Spleen (tissue), 7 donors: ENCODE data around the gene SMPX.

Experiments used
- CTCF ChIP-seq, 11 experiments: fragments of 200-600 bp in 7 of 11; fragments of 450-650 bp in 4 of 11; sonication (generic) in 4 of 11; IDR thresholded peaks in 8 of 11; conservative IDR thresholded peaks in 3 of 11; 1 replicate in 7 of 11; 2 replicates in 4 of 11; pipeline versions ENCODE4 v1.4.0 to v1.8.0; 2016 to 2021; ENCODE audit warnings: antibody characterized with exemption in 11 of 11, inconsistent platforms in 4 of 11, mild to moderate bottlenecking in 1 of 11
- POLR2A ChIP-seq, 3 donors: fragments of 450-650 bp; IDR thresholded peaks; one replicate each; pipeline ENCODE4 v1.5.1; 2017; ENCODE audit warnings: antibody characterized with exemption in 3 of 3, mild to moderate bottlenecking in 1 of 3
- POLR2AphosphoS5 ChIP-seq, 3 donors: sonication (generic); formaldehyde crosslinking; IDR thresholded peaks; one replicate each; pipeline ENCODE4 v1.5.1; 2017; ENCODE audit warnings: antibody characterized with exemption in 3 of 3
- donor health status: DM: no; HTN: no; CAD: no; lungs with moderate emphysema.
- donor health status: DM: no; HTN: no; CAD: no.
- donor health status: DM: no; HTN: no; CAD: no.

GRCh38 chrX:21781976-21782375 lies 24.1 kb upstream of the SMPX start:
- TF ChIP-seq CTCF (IDR thresholded peaks at IDR 0.05 in 8 of 11, conservative IDR thresholded peaks at IDR 0.05 in 3 of 11) (no peak), POLR2AphosphoS5 (IDR thresholded peaks at IDR 0.05) (no peak), POLR2A (IDR thresholded peaks at IDR 0.05) (no peak)
